Measurements from ENCODE around the gene MS4A1. TPM values are rescaled to one million over a fixed set of nuclear protein-coding genes. Genes with fewer than 3 reads are reported as not detected.

Gene MS4A1
- total and polyA plus RNA-seq, 2 of the 8 experiments (the other 6 are each of a cell fraction or from before 2014, with no cell fraction given): not detected

DNA sequence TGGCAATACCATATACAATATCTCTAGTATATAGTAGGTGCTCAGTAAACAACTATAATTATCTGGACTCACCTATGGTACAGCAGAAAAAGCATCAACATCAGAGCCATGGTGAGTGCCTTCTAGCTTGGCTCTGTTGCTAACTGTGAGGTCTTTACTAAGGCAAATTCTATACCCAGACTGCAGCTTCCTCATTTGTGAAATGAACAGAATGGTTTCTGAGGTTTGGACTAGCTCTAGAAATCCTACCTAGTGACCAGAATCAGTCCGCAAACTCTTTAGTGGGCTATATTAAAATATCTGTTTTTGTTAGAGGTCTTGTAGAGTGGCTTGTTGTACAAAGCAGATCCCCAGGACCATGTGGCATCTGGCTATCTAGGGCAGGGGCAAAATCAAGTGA, 3.7 kb downstream of the MS4A1 start:
- CTCF ChIA-PET (ENCODE audit: partially characterized antibody): interaction anchor here (0.8 to 1.6 kb wide), 3 partner anchors 96 to 194 kb away, joined by 4 to 6 read pairs (median 5); no protein-coding TSS in a partner anchor

More for the DNA sequence above, 3.7 kb downstream of the MS4A1 start:
- Histone ChIP-seq H3K4me2 (ENCODE audit: insufficient read depth in 1 of 2, low read depth in 2 of 2, low read length in 2 of 2) (no peak overlapping the region), H4K8ac (ENCODE audit: extremely low read depth, insufficient read depth, low read length) (no peak overlapping the region), H3K27me3 (replicated peaks in 1 of 4; ENCODE audit: control insufficient read depth in 3 of 4, extremely low read depth in 1 of 4, insufficient read depth in 3 of 4, low read length in 3 of 4) (no peaks in the 10 kb centered on the region), H3K56ac (replicated peaks; ENCODE audit: insufficient read length, low read depth, low read length) (no peak overlapping the region), H2BK120ac (replicated peaks; ENCODE audit: low read depth, low read length) (no peak overlapping the region), H3K4me1 (replicated peaks in 1 of 4; ENCODE audit: control insufficient read depth in 3 of 4, insufficient read depth in 4 of 4, low read length in 3 of 4) (no peaks in the 10 kb centered on the region), H2BK12ac (ENCODE audit: low read depth, low read length) (no peak overlapping the region), H3K9me3 (ENCODE audit: insufficient read depth in 2 of 2, low read depth in 1 of 2, low read length in 1 of 2) (no peaks in the 10 kb centered on the region), H3K36me3 (ENCODE audit: control insufficient read depth in 2 of 4, insufficient read depth in 4 of 4, low read length in 3 of 4) (no peaks in the 10 kb centered on the region), H3K23ac (ENCODE audit: insufficient read length) (no peak overlapping the region), H2BK5ac (ENCODE audit: low read depth, low read length) (no peak overlapping the region), H4K20me1 (replicated peaks in 1 of 2; ENCODE audit: control insufficient read depth in 1 of 2, insufficient read depth in 2 of 2, low read length in 2 of 2) (no peaks in the 10 kb centered on the region), H2AK5ac (ENCODE audit: low read depth, low read length) (no peak overlapping the region), H3K9ac (replicated peaks in 1 of 4; ENCODE audit: extremely low read depth in 1 of 4, low read depth in 3 of 4, low read length in 3 of 4) (no peak overlapping the region), H2BK15ac (ENCODE audit: low read length) (no peak overlapping the region), H3K27ac (ENCODE audit: low read depth, low read length) (no peak overlapping the region), H3K4me3 (ENCODE audit: extremely low read depth in 1 of 4, insufficient read depth in 2 of 4, low read depth in 3 of 4, low read length in 4 of 4) (no peak overlapping the region), H2BK20ac (ENCODE audit: low read length) (no peak overlapping the region), H3K4ac (replicated peaks; ENCODE audit: insufficient read length, low read depth, low read length) (no peak overlapping the region), H3K79me2 (ENCODE audit: control insufficient read depth in 1 of 2, insufficient read depth in 2 of 2, low read length in 2 of 2) (no peaks in the 10 kb centered on the region), H4K5ac (ENCODE audit: insufficient read length, low read depth, low read length) (no peak overlapping the region), H3K18ac (ENCODE audit: extremely low read depth, low read length) (no peak overlapping the region), H2AFZ (ENCODE audit: low read length) (no peak overlapping the region), H3K23me2 (ENCODE audit: low read depth, low read length) (no peaks in the 10 kb centered on the region), H3K79me1 (ENCODE audit: low read depth, low read length) (no peaks in the 10 kb centered on the region), H4K91ac (replicated peaks; ENCODE audit: insufficient read length, low read length) (no peak overlapping the region), H3K14ac (ENCODE audit: insufficient read length) (no peak overlapping the region)
- no peak for FAIRE-seq
- DNase-seq (ENCODE audit: low read depth in 1 of 2, low spot score in 2 of 2): no peak
- POLR2A ChIA-PET (ENCODE audit: partially characterized antibody): interaction anchor here (1.2 kb wide), 1 partner anchor 12 kb away, joined by 4 read pairs; no protein-coding TSS in a partner anchor
- 95% methylated on average over 1 of the region's 1 CpG; no CpG with 5 or more reads in 1 of the 2 experiments for WGBS, 2 experiments (ENCODE audit: extremely low coverage in 1 of 2, insufficient coverage in 1 of 2, insufficient read length in 1 of 2, insufficient replicate concordance in 2 of 2, low coverage in 1 of 2, low lambda C conversion rate in 2 of 2, missing lambda C conversion rate in 1 of 2)
- TF ChIP-seq TAF1 (IDR thresholded peaks at IDR 0.05; ENCODE audit: low read depth, low read length): no peak
- TF ChIP-seq PHF8 (conservative IDR thresholded peaks at IDR 0.05; ENCODE audit: low read depth, low read length): no peak
- no peak for TF ChIP-seq CHD2 (IDR thresholded peaks at IDR 0.05; ENCODE audit: low read length)
- no peak for TF ChIP-seq MAFK (IDR thresholded peaks at IDR 0.05; ENCODE audit: low read depth, low read length)
- no peak for TF ChIP-seq POLR2A (IDR thresholded peaks at IDR 0.05; ENCODE audit: control extremely low read depth in 1 of 2, low read depth in 2 of 2, low read length in 2 of 2)
- TF ChIP-seq, protein P1, sequence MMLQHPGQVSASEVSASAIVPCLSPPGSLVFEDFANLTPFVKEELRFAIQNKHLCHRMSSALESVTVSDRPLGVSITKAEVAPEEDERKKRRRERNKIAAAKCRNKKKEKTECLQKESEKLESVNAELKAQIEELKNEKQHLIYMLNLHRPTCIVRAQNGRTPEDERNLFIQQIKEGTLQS (IDR thresholded peaks at IDR 0.05; ENCODE audit: insufficient read depth, low read depth, low read length): no peak
- TF ChIP-seq BCL11A (IDR thresholded peaks at IDR 0.05; ENCODE audit: low read depth in 2 of 2, low read length in 2 of 2): no peak
- no peak for TF ChIP-seq NANOG (IDR thresholded peaks at IDR 0.05; ENCODE audit: insufficient read depth, low read depth, low read length, poor library complexity, severe bottlenecking)
- no peak for TF ChIP-seq CREB1 (IDR thresholded peaks at IDR 0.05)

Data from H1 (cell line).